WTC11 (cell line): ENCODE measurements around the gene TCP11X1. TPM values are rescaled to one million over a fixed set of nuclear protein-coding genes. Genes with fewer than 3 reads are reported as not detected.
"Not testable (repeated sequence)": the region's sequence is repeated elsewhere in the genome, so short reads cannot be mapped to it uniquely, and the experiment has no call there.

Source experiments
- ATAC-seq: fragments of 200-7000 bp; cut with Tn5 transposase; 2 replicates; pipeline ENCODE4 v1.10.0; 2021; ENCODE audit warnings: mild to moderate bottlenecking, moderate library complexity
- Bru-seq: library from RNA; stranded (reverse); fragments of 400-500 nt; gene quantifications from one replicate; lab custom pipeline; 2021; lab: Mats Ljungman, UMichigan
- CTCF ChIA-PET: fragments of 300-600 bp; sonication (Branson Sonifier 250); formaldehyde crosslinking; loops from one replicate; lab custom pipeline; 2021; ENCODE audit warnings: antibody characterized with exemption; lab: Charles Lee
- POLR2A ChIA-PET: fragments of 350-600 bp; sonication (Branson Sonifier 250); formaldehyde crosslinking; loops from one replicate; lab custom pipeline; 2021; ENCODE audit warnings: antibody characterized with exemption; lab: Charles Lee
- DNase-seq: peaks from one replicate; pipeline ENCODE4 v3.0.0; 2021; ENCODE audit warnings: low spot score
- H3K27ac Mint-ChIP-seq: 2 replicates; pipeline ENCODE4 v1.8.0; 2021; ENCODE audit warnings: mixed read lengths
- H3K27me3 Mint-ChIP-seq: 2 replicates; pipeline ENCODE4 v1.8.0; 2021; ENCODE audit warnings: low read depth, mild to moderate bottlenecking, moderate library complexity, mixed read lengths
- H3K36me3 Mint-ChIP-seq: 2 replicates; pipeline ENCODE4 v1.8.0; 2021; ENCODE audit warnings: mixed read lengths
- H3K4me1 Mint-ChIP-seq: 2 replicates; pipeline ENCODE4 v1.8.0; 2022; ENCODE audit warnings: mixed read lengths
- H3K4me3 Mint-ChIP-seq: 2 replicates; pipeline ENCODE4 v1.8.0; 2021; ENCODE audit warnings: mild to moderate bottlenecking, moderate library complexity, mixed read lengths
- H3K9me3 Mint-ChIP-seq: 2 replicates; pipeline ENCODE4 v1.8.0; 2021; ENCODE audit warnings: mixed read lengths
- ATF1 ChIP-seq: sonication (generic); formaldehyde crosslinking; IDR thresholded peaks from 2 replicates; pipeline ENCODE4 v1.8.1; 2023; ENCODE audit warnings: mild to moderate bottlenecking, moderate library complexity, missing genetic modification reagents
- CBFB ChIP-seq: sonication (generic); formaldehyde crosslinking; IDR thresholded peaks from 2 replicates; pipeline ENCODE4 v1.8.1; 2022; ENCODE audit warnings: mild to moderate bottlenecking, low read depth, missing genetic modification reagents
- EMX1 ChIP-seq: fragments of 250-450 bp; sonication (Bioruptor Pico); IDR thresholded peaks from 2 replicates; pipeline ENCODE4 v1.8.0; 2021; ENCODE audit warnings: mild to moderate bottlenecking
- GABPB1 ChIP-seq: sonication (generic); formaldehyde crosslinking; IDR thresholded peaks from 2 replicates; pipeline ENCODE4 v1.8.1; 2023; ENCODE audit warnings: mild to moderate bottlenecking, missing genetic modification reagents
- HMGA2 ChIP-seq: fragments of 250-450 bp; sonication (Bioruptor Pico); IDR thresholded peaks from 2 replicates; pipeline ENCODE4 v1.4.0; 2021; ENCODE audit warnings: mild to moderate bottlenecking, moderate library complexity
- NR1H2 ChIP-seq: sonication (generic); formaldehyde crosslinking; IDR thresholded peaks from 2 replicates; pipeline ENCODE4 v1.9.0; 2021; ENCODE audit warnings: mild to moderate bottlenecking, moderate library complexity, missing genetic modification reagents
- SMAD4 ChIP-seq: sonication (generic); formaldehyde crosslinking; IDR thresholded peaks from 2 replicates; pipeline ENCODE4 v1.8.0; 2022; ENCODE audit warnings: mild to moderate bottlenecking, missing genetic modification reagents
- ZBTB21 ChIP-seq: sonication (generic); formaldehyde crosslinking; IDR thresholded peaks from 2 replicates; pipeline ENCODE4 v1.8.1; 2023; ENCODE audit warnings: mild to moderate bottlenecking, missing genetic modification reagents, borderline replicate concordance
- ZNF138 ChIP-seq: sonication (generic); formaldehyde crosslinking; conservative IDR thresholded peaks from 2 replicates; pipeline ENCODE4 v1.8.1; 2022; ENCODE audit warnings: mild to moderate bottlenecking, moderate library complexity, missing genetic modification reagents
- long read RNA-seq, 3 experiments: library from RNA in 1 of 3; library from capped mRNA in 1 of 3; library from polyadenylated mRNA in 1 of 3; unstranded in 2 of 3; stranded (forward) in 1 of 3; transcript quantifications; one replicate each; pipeline ENCODE4 v2.0.0, GENCODE V29; 2021
- total RNA-seq: library from RNA; stranded (reverse); gene quantifications from 3 replicates; pipeline ENCODE4 v1.2.3, GENCODE V29; 2021
- TF ChIP-seq, protein P1 (sequence below): sonication (generic); formaldehyde crosslinking; IDR thresholded peaks from 2 replicates; pipeline ENCODE4 v1.8.0; 2022; ENCODE audit warnings: missing genetic modification reagents
- TF ChIP-seq, protein P2 (sequence below): fragments of 250-450 bp; sonication (Bioruptor Pico); IDR thresholded peaks from 2 replicates; pipeline ENCODE4 v1.9.0; 2021; ENCODE audit warnings: mild to moderate bottlenecking, borderline replicate concordance
- TF ChIP-seq, protein P3 (sequence below): sonication (generic); formaldehyde crosslinking; IDR thresholded peaks from 2 replicates; pipeline ENCODE4 v1.8.0; 2022; ENCODE audit warnings: mild to moderate bottlenecking, missing genetic modification reagents
- TF ChIP-seq, protein P4 (sequence below): sonication (generic); formaldehyde crosslinking; IDR thresholded peaks from 2 replicates; pipeline ENCODE4 v1.8.0; 2023; ENCODE audit warnings: missing genetic modification reagents, mild to moderate bottlenecking, borderline replicate concordance
- TF ChIP-seq, protein P5 (sequence below): sonication (generic); formaldehyde crosslinking; IDR thresholded peaks from 2 replicates; pipeline ENCODE4 v1.8.1; 2022; ENCODE audit warnings: missing genetic modification reagents, borderline replicate concordance
- TF ChIP-seq, protein P6 (sequence below): sonication (generic); formaldehyde crosslinking; IDR thresholded peaks from 2 replicates; pipeline ENCODE4 v1.8.1; 2023; ENCODE audit warnings: mild to moderate bottlenecking, missing genetic modification reagents, moderate library complexity

Gene TCP11X1
- 0.13 to 0.14 TPM in 2 of 3 replicates, not detected in the other for total RNA-seq
- percentile 6 among the genes with signal in this experiment for Bru-seq, nascent RNA
- long read RNA-seq, experiment 1, result 0 reads
- long read RNA-seq, experiment 2, result 0 reads
- long read RNA-seq, experiment 3, result 0 reads

DNA sequence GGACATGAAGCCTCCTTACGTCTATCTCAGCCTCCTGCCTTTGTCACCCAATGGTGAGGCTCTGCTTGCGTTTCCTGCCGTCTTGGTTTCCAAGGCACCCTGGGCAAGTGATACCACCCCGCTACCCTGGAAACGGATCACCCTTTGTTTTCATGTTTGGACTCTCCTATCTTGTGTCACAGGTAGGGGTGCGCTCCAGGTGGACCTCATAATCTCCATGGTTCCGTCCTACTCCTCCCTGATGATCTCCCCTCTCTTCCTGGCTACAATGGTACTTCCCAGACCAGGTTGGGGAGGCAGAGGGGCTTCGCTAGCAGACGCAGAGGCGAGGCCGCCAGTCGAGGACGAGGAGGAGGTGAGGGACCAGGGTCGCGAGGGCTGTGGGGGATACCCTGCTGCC lies at the start of gene TCP11X1:
TSS of gene TCP11X1 (plus strand) at position 316 of the 400 bp plus-strand sequence.
- H3K4me1 Mint-ChIP-seq, POLR2A ChIA-PET, H3K27me3 Mint-ChIP-seq, H3K36me3 Mint-ChIP-seq, H3K4me3 Mint-ChIP-seq, DNase-seq, CTCF ChIA-PET, H3K27ac Mint-ChIP-seq, H3K9me3 Mint-ChIP-seq: not testable (repeated sequence)
- ATAC-seq, result peak; percentile 93

DNA sequence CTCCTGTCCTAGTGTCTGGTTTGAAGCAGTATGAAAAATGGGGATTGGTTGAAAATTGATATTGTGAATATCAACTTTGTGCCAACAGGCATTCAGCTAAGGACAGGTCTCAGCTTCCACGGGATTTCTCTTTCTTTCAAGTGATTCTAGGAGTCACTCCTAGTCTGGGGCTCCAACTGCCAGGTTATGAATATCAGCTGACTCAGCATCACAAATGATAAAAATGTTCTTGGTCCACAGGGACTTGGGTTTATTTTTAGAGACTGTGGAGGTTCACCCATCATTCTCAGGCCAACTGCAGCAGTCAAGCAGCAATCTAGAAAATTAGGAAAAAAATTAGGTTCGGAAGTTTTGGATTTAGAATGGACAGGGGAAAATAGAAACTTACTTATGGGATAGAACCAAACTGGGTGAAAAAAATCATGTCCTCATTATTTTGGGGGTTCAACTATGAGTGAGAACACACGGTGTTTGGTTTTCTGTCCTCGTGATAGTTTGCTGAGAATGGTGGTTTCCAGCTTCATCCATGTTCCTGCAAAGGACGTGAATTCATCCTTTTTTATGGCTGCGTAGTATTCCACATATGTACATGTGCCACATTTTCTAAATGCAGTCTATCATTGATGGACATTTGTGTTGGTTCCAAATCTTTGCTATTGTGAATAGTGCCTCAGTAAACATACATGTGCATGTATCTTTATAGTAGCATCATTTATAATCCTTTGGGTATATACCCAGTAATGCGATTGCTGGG lies 29.0 kb upstream of the TCP11X1 start:
- no peaks in the 10 kb centered on the region for H3K4me1 Mint-ChIP-seq
- H3K4me3 Mint-ChIP-seq, result no peak overlapping the region
- peaks cover 6% of the 10 kb centered on the region for H3K36me3 Mint-ChIP-seq
- H3K27ac Mint-ChIP-seq, result no peak overlapping the region
- no peaks in the 10 kb centered on the region; the same call in 1 of the 2 replicates for H3K27me3 Mint-ChIP-seq
- ATAC-seq, result no peak
- TF ChIP-seq, protein P1, sequence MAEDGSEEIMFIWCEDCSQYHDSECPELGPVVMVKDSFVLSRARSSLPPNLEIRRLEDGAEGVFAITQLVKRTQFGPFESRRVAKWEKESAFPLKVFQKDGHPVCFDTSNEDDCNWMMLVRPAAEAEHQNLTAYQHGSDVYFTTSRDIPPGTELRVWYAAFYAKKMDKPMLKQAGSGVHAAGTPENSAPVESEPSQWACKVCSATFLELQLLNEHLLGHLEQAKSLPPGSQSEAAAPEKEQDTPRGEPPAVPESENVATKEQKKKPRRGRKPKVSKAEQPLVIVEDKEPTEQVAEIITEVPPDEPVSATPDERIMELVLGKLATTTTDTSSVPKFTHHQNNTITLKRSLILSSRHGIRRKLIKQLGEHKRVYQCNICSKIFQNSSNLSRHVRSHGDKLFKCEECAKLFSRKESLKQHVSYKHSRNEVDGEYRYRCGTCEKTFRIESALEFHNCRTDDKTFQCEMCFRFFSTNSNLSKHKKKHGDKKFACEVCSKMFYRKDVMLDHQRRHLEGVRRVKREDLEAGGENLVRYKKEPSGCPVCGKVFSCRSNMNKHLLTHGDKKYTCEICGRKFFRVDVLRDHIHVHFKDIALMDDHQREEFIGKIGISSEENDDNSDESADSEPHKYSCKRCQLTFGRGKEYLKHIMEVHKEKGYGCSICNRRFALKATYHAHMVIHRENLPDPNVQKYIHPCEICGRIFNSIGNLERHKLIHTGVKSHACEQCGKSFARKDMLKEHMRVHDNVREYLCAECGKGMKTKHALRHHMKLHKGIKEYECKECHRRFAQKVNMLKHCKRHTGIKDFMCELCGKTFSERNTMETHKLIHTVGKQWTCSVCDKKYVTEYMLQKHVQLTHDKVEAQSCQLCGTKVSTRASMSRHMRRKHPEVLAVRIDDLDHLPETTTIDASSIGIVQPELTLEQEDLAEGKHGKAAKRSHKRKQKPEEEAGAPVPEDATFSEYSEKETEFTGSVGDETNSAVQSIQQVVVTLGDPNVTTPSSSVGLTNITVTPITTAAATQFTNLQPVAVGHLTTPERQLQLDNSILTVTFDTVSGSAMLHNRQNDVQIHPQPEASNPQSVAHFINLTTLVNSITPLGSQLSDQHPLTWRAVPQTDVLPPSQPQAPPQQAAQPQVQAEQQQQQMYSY (CRISPR knock-in tag), result no peak
- TF ChIP-seq, protein P2, sequence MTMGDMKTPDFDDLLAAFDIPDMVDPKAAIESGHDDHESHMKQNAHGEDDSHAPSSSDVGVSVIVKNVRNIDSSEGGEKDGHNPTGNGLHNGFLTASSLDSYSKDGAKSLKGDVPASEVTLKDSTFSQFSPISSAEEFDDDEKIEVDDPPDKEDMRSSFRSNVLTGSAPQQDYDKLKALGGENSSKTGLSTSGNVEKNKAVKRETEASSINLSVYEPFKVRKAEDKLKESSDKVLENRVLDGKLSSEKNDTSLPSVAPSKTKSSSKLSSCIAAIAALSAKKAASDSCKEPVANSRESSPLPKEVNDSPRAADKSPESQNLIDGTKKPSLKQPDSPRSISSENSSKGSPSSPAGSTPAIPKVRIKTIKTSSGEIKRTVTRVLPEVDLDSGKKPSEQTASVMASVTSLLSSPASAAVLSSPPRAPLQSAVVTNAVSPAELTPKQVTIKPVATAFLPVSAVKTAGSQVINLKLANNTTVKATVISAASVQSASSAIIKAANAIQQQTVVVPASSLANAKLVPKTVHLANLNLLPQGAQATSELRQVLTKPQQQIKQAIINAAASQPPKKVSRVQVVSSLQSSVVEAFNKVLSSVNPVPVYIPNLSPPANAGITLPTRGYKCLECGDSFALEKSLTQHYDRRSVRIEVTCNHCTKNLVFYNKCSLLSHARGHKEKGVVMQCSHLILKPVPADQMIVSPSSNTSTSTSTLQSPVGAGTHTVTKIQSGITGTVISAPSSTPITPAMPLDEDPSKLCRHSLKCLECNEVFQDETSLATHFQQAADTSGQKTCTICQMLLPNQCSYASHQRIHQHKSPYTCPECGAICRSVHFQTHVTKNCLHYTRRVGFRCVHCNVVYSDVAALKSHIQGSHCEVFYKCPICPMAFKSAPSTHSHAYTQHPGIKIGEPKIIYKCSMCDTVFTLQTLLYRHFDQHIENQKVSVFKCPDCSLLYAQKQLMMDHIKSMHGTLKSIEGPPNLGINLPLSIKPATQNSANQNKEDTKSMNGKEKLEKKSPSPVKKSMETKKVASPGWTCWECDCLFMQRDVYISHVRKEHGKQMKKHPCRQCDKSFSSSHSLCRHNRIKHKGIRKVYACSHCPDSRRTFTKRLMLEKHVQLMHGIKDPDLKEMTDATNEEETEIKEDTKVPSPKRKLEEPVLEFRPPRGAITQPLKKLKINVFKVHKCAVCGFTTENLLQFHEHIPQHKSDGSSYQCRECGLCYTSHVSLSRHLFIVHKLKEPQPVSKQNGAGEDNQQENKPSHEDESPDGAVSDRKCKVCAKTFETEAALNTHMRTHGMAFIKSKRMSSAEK, result no peak
- TF ChIP-seq, protein P3, sequence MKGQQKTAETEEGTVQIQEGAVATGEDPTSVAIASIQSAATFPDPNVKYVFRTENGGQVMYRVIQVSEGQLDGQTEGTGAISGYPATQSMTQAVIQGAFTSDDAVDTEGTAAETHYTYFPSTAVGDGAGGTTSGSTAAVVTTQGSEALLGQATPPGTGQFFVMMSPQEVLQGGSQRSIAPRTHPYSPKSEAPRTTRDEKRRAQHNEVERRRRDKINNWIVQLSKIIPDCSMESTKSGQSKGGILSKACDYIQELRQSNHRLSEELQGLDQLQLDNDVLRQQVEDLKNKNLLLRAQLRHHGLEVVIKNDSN (CRISPR knock-in tag), result no peak
- no peak for TF ChIP-seq NR1H2 (CRISPR knock-in tag)
- no peak for TF ChIP-seq GABPB1 (CRISPR knock-in tag)
- no peak for TF ChIP-seq ZBTB21 (CRISPR knock-in tag)
- no peak for TF ChIP-seq HMGA2
- TF ChIP-seq, protein P4, sequence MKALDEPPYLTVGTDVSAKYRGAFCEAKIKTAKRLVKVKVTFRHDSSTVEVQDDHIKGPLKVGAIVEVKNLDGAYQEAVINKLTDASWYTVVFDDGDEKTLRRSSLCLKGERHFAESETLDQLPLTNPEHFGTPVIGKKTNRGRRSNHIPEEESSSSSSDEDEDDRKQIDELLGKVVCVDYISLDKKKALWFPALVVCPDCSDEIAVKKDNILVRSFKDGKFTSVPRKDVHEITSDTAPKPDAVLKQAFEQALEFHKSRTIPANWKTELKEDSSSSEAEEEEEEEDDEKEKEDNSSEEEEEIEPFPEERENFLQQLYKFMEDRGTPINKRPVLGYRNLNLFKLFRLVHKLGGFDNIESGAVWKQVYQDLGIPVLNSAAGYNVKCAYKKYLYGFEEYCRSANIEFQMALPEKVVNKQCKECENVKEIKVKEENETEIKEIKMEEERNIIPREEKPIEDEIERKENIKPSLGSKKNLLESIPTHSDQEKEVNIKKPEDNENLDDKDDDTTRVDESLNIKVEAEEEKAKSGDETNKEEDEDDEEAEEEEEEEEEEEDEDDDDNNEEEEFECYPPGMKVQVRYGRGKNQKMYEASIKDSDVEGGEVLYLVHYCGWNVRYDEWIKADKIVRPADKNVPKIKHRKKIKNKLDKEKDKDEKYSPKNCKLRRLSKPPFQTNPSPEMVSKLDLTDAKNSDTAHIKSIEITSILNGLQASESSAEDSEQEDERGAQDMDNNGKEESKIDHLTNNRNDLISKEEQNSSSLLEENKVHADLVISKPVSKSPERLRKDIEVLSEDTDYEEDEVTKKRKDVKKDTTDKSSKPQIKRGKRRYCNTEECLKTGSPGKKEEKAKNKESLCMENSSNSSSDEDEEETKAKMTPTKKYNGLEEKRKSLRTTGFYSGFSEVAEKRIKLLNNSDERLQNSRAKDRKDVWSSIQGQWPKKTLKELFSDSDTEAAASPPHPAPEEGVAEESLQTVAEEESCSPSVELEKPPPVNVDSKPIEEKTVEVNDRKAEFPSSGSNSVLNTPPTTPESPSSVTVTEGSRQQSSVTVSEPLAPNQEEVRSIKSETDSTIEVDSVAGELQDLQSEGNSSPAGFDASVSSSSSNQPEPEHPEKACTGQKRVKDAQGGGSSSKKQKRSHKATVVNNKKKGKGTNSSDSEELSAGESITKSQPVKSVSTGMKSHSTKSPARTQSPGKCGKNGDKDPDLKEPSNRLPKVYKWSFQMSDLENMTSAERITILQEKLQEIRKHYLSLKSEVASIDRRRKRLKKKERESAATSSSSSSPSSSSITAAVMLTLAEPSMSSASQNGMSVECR (CRISPR knock-in tag), result no peak
- TF ChIP-seq SMAD4, result no peak
- TF ChIP-seq, protein P5, sequence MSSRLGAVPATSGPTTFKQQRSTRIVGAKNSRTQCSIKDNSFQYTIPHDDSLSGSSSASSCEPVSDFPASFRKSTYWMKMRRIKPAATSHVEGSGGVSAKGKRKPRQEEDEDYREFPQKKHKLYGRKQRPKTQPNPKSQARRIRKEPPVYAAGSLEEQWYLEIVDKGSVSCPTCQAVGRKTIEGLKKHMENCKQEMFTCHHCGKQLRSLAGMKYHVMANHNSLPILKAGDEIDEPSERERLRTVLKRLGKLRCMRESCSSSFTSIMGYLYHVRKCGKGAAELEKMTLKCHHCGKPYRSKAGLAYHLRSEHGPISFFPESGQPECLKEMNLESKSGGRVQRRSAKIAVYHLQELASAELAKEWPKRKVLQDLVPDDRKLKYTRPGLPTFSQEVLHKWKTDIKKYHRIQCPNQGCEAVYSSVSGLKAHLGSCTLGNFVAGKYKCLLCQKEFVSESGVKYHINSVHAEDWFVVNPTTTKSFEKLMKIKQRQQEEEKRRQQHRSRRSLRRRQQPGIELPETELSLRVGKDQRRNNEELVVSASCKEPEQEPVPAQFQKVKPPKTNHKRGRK (CRISPR knock-in tag), result no peak
- TF ChIP-seq ZNF138, result no peak
- no peak for TF ChIP-seq EMX1 (CRISPR knock-in tag)
- TF ChIP-seq, protein P6, sequence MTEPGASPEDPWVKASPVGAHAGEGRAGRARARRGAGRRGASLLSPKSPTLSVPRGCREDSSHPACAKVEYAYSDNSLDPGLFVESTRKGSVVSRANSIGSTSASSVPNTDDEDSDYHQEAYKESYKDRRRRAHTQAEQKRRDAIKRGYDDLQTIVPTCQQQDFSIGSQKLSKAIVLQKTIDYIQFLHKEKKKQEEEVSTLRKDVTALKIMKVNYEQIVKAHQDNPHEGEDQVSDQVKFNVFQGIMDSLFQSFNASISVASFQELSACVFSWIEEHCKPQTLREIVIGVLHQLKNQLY (CRISPR knock-in tag), result no peak
- no peak for TF ChIP-seq ATF1 (CRISPR knock-in tag)
- no peak for TF ChIP-seq CBFB
- TF ChIP-seq, all 79 proteins: peak for 0
- CTCF ChIA-PET, result no interaction called here
- H3K9me3 Mint-ChIP-seq, result peaks cover 50% of the 10 kb centered on the region
- POLR2A ChIA-PET, result no interaction called here
- no peak for DNase-seq

DNA sequence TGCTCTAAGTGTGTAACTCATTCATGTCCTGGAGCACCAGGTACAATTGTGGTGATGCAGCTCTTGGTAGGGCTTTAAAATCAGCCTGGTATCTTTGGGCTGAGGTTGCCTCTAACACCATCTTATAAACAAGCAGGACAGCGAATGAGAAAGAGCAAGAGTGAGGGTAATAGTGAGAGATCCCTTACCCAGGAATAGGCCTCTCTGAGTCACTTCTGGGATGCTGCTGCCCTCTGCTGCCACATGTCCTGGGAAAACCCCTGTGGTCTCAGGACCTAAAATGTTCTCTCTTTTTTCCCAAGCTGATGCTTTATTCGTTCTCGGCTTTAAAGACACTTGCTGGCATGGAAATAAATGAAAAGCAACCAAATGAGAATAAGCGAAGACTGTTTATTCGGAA lies 7.2 kb upstream of the TCP11X1 start:
- CTCF ChIA-PET, H3K27me3 Mint-ChIP-seq, H3K4me1 Mint-ChIP-seq, POLR2A ChIA-PET, DNase-seq, H3K9me3 Mint-ChIP-seq, H3K4me3 Mint-ChIP-seq, H3K36me3 Mint-ChIP-seq, H3K27ac Mint-ChIP-seq: not testable (repeated sequence)
- peak; percentile 95 for ATAC-seq
